GM12878 (cell line): ENCODE measurements around the gene SMIM28. TPM values are rescaled to one million over a fixed set of nuclear protein-coding genes. Genes with fewer than 3 reads are reported as not detected.

ENCODE experiments used
- ATAC-seq: fragments of 200-7000 bp; cut with Tn5 transposase; 3 replicates; pipeline ENCODE4 v1.9.1; 2020; ENCODE audit warnings: mild to moderate bottlenecking, moderate library complexity
- BruUV-seq: library from RNA; stranded (reverse); fragments of 400-500 nt; replicated peaks from 2 replicates; lab custom pipeline; 2021; lab: Mats Ljungman, UMichigan
- CTCF ChIA-PET: fragments of 300-600 bp; sonication (Branson Sonifier 250); formaldehyde crosslinking; extraction: SDS; loops from one replicate; lab custom pipeline; 2021; ENCODE audit warnings: inconsistent platforms; lab: Yijun Ruan, JAX
- POLR2A ChIA-PET: fragments of 350-600 bp; formaldehyde crosslinking; extraction: SDS; loops from one replicate; lab custom pipeline; 2021; ENCODE audit warnings: inconsistent platforms; lab: Charles Lee
- RAD21 ChIA-PET: fragments of 300-600 bp; sonication (Branson Sonifier 250); formaldehyde crosslinking; loops from one replicate; lab custom pipeline; 2023; ENCODE audit warnings: antibody characterized with exemption; ENCODE audit not compliant: unreplicated experiment; lab: Charles Lee
- SMC1A ChIA-PET: fragments of 300-600 bp; sonication (Branson Sonifier 250); formaldehyde crosslinking; loops from one replicate; lab custom pipeline; 2023; ENCODE audit not compliant: unreplicated experiment, uncharacterized antibody; lab: Charles Lee
- DNase-seq: peaks from one replicate; pipeline ENCODE4 v3.0.0-alpha.2; 2011; ENCODE audit warnings: low read depth, low spot score
- FAIRE-seq: peaks from 3 replicates; lab custom pipeline; 2011; peaks lifted over from hg19 to GRCh38; lab: Jason Lieb, UNC
- H2AFZ ChIP-seq: 2 replicates; pipeline ENCODE4 v1.6.0; 2011; ENCODE audit warnings: low read depth, low read length, control low read depth; ENCODE audit not compliant: control insufficient read depth
- H3K27ac ChIP-seq: 2 replicates; pipeline ENCODE4 v1.5.1; 2011; ENCODE audit warnings: control low read depth; ENCODE audit not compliant: control insufficient read depth, insufficient read depth
- H3K27me3 ChIP-seq, 2 experiments: replicated peaks in 1 of 2; 2 replicates each; pipeline versions ENCODE4 v1.6.0 to v1.6.1; 2011; ENCODE audit warnings: low read length in 1 of 2; ENCODE audit not compliant: control insufficient read depth in 2 of 2, insufficient read depth in 2 of 2
- H3K36me3 ChIP-seq, 2 experiments: 2 replicates each; pipeline ENCODE4 v1.5.1; 2011; ENCODE audit warnings: low read length in 1 of 2; ENCODE audit not compliant: control insufficient read depth in 2 of 2, insufficient read depth in 2 of 2
- H3K4me1 ChIP-seq: 2 replicates; pipeline ENCODE4 v1.6.1; 2011; ENCODE audit warnings: mild to moderate bottlenecking, low read length, moderate library complexity, mixed read lengths; ENCODE audit not compliant: control insufficient read depth, insufficient read depth
- H3K4me2 ChIP-seq: 2 replicates; pipeline ENCODE4 v1.6.0; 2011; ENCODE audit warnings: control low read depth; ENCODE audit not compliant: control insufficient read depth, insufficient read depth
- H3K4me3 ChIP-seq: fragments of 200-600 bp; sonication (generic); 2 replicates; pipeline ENCODE4 v1.5.1; 2016
- H3K79me2 ChIP-seq: 2 replicates; pipeline ENCODE4 v1.6.0; 2011; ENCODE audit warnings: low read length; ENCODE audit not compliant: control insufficient read depth, insufficient read depth
- H3K9ac ChIP-seq: 2 replicates; pipeline ENCODE4 v1.8.0; 2011; ENCODE audit warnings: low read length, control low read depth, mixed read lengths; ENCODE audit not compliant: control insufficient read depth, insufficient read depth
- H3K9me3 ChIP-seq: replicated peaks from 3 replicates; pipeline ENCODE4 v1.5.1; 2011; ENCODE audit warnings: mild to moderate bottlenecking, low read length; ENCODE audit not compliant: control insufficient read depth, insufficient read depth
- H4K20me1 ChIP-seq: 2 replicates; pipeline ENCODE4 v1.6.0; 2011; ENCODE audit not compliant: control insufficient read depth, insufficient read depth
- BCL11A ChIP-seq: IDR thresholded peaks from 2 replicates; pipeline ENCODE4 v1.6.1; 2011; ENCODE audit warnings: low read depth, low read length
- CBX3 ChIP-seq: fragments of 200-600 bp; sonication (generic); IDR thresholded peaks from 2 replicates; pipeline ENCODE4 v1.6.1; 2016; ENCODE audit warnings: low read depth, borderline replicate concordance
- CUX1 ChIP-seq: IDR thresholded peaks from 2 replicates; pipeline ENCODE4 v1.6.1; 2012; ENCODE audit warnings: improper control_type of control experiment, low read depth, low read length; ENCODE audit not compliant: insufficient replicate concordance
- IRF5 ChIP-seq: fragments of 450-650 bp; IDR thresholded peaks from 2 replicates; pipeline ENCODE4 v1.6.1; 2017; ENCODE audit warnings: borderline replicate concordance
- KAT2A ChIP-seq: conservative IDR thresholded peaks from 2 replicates; pipeline ENCODE4 v1.6.1; 2011; ENCODE audit warnings: low read depth, low read length; ENCODE audit not compliant: control insufficient read depth
- KLF5 ChIP-seq: fragments of 450-650 bp; IDR thresholded peaks from 2 replicates; pipeline ENCODE4 v1.6.1; 2014; ENCODE audit warnings: mild to moderate bottlenecking; ENCODE audit not compliant: partially characterized antibody
- MLLT1 ChIP-seq: fragments of 450-650 bp; IDR thresholded peaks from 2 replicates; pipeline ENCODE4 v1.6.1; 2016; ENCODE audit warnings: mild to moderate bottlenecking
- NFXL1 ChIP-seq: fragments of 450-650 bp; IDR thresholded peaks from 2 replicates; pipeline ENCODE4 v1.6.1; 2017; ENCODE audit warnings: antibody characterized with exemption, mild to moderate bottlenecking, borderline replicate concordance
- NR2F1 ChIP-seq: fragments of 450-650 bp; conservative IDR thresholded peaks from 2 replicates; pipeline ENCODE4 v1.6.1; 2017; ENCODE audit warnings: mild to moderate bottlenecking
- NRF1 ChIP-seq: conservative IDR thresholded peaks from 2 replicates; pipeline ENCODE4 v1.6.1; 2011; ENCODE audit warnings: mild to moderate bottlenecking, low read depth, low read length, improper control_type of control experiment
- POLR2AphosphoS2 ChIP-seq: IDR thresholded peaks from 2 replicates; pipeline ENCODE4 v1.6.1; 2011; ENCODE audit warnings: low read depth, mild to moderate bottlenecking, low read length, improper control_type of control experiment, moderate library complexity
- USF2 ChIP-seq: IDR thresholded peaks from 2 replicates; pipeline ENCODE4 v1.6.1; 2011; ENCODE audit warnings: low read depth, low read length, improper control_type of control experiment, borderline replicate concordance
- ZNF24 ChIP-seq: fragments of 450-650 bp; IDR thresholded peaks from 2 replicates; pipeline ENCODE4 v1.6.1; 2017; ENCODE audit warnings: antibody characterized with exemption, mild to moderate bottlenecking
- WGBS: methylation state at CpG from one replicate; pipeline ENCODE4 v1.1.6; 2016; ENCODE audit warnings: low lambda C conversion rate; ENCODE audit not compliant: insufficient replicate concordance, insufficient coverage; ENCODE audit errors: missing lambda C conversion rate; 5-methylcytosine and 5-hydroxymethylcytosine counted together
- in situ Hi-C: fragments of 300-500 bp; cut with MboI; formaldehyde crosslinking; loops from 9 replicates; pipeline ENCODE4 v1.14.3; 2018; ENCODE audit warnings: mixed read lengths
- intact Hi-C: fragments of 100-400 bp; cut with micrococcal nuclease; formaldehyde crosslinking; loops from one replicate; pipeline ENCODE4 v1.14.2; 2022; ENCODE audit not compliant: unreplicated experiment
- polyA plus RNA-seq, 11 experiments: library from polyadenylated mRNA; depleted of rRNA in 4 of 11; unstranded in 6 of 11; stranded (reverse) in 5 of 11; fragments of >200 nt; fragmentation: Nextera tagmentation in 4 of 11; fragmentation: Illumina TruSeq in 1 of 11; extraction: Ambion mirVana in 4 of 11; extraction: Trizol in 1 of 11; gene quantifications; 1 replicate in 1 of 11; 2 replicates in 10 of 11; pipeline versions ENCODE4 v1.2.1 to v1.2.3, GENCODE V29; 2011 to 2016; ENCODE audit warnings: inconsistent platforms in 2 of 11, missing spikeins in 2 of 11, low read depth in 1 of 11
- total RNA-seq, 4 experiments: library from RNA; depleted of rRNA in 3 of 4; stranded (reverse); fragments of >200 nt in 3 of 4; fragmentation: Illumina TruSeq in 1 of 4; extraction: Trizol in 1 of 4; gene quantifications; 2 replicates each; pipeline versions ENCODE4 v1.2.1 to v1.2.3, GENCODE V29; 2013 to 2021

SMIM28 gene
- total and polyA plus RNA-seq, 10 of the 15 experiments (the other 5 are each of a cell fraction or from before 2014, with no cell fraction given), result not detected

- no peak overlapping the region for H2AFZ ChIP-seq
- no peaks in the 10 kb centered on the region for H3K4me1 ChIP-seq
- H3K9me3 ChIP-seq, result no peaks in the 10 kb centered on the region
- no peak for TF ChIP-seq POLR2AphosphoS2
- no peak for TF ChIP-seq NFXL1
- TF ChIP-seq IRF5, result no peak
- no peak for TF ChIP-seq CBX3
- no peak for TF ChIP-seq MLLT1
- TF ChIP-seq CUX1, result no peak
- TF ChIP-seq ZNF24, result no peak
- TF ChIP-seq NR2F1, result no peak
- no peak for TF ChIP-seq NRF1
- no peak for TF ChIP-seq USF2
- TF ChIP-seq BCL11A, result no peak
- no peak for TF ChIP-seq KAT2A
- TF ChIP-seq KLF5, result no peak
- H3K4me2 ChIP-seq, result no peak overlapping the region
- H3K36me3 ChIP-seq, result no peaks in the 10 kb centered on the region
- no TSS peak for BruUV-seq
- no peaks in the 10 kb centered on the region for H4K20me1 ChIP-seq
- in situ Hi-C loops (no loop called here), intact Hi-C loops (no loop called here)
- ChIA-PET SMC1A (no interaction called here), RAD21 (no interaction called here), CTCF (interaction anchor here (1.6 kb wide), 1 partner anchor 120 kb away, joined by 5 read pairs; no protein-coding TSS in a partner anchor), POLR2A (no interaction called here)
- peaks cover 0 to 2% of the 10 kb centered on the region in 2 experiments; a peak in 1 of 4 replicates for H3K27me3 ChIP-seq
- FAIRE-seq (no peak), DNase-seq (no peak), ATAC-seq (no peak)
- WGBS, result 40% methylated on average over 5 of the region's 5 CpGs
- no peak overlapping the region for H3K9ac ChIP-seq
- H3K27ac ChIP-seq, result no peak overlapping the region
- no peak overlapping the region for H3K4me3 ChIP-seq
- no peaks in the 10 kb centered on the region for H3K79me2 ChIP-seq
Measured at GRCh38 chr6:138389551-138389950, 11.8 kb downstream of the SMIM28 start.
